Stomach (tissue), 9 donors: Measurements from ENCODE around the gene SEZ6L2. TPM values are rescaled to one million over a fixed set of nuclear protein-coding genes. Genes with fewer than 3 reads are reported as not detected.

Experiments used
- DNase-seq, 2 donors: peaks; one replicate each; pipeline versions ENCODE4 v3.0.0 to v3.0.0-alpha.2; 2013 to 2019
- H3K27ac ChIP-seq, 5 donors: fragments of 200-600 bp in 4 of 5; sonication (generic) in 4 of 5; one replicate each; pipeline ENCODE4 v1.5.1; 2013 to 2019; ENCODE audit warnings: mild to moderate bottlenecking in 1 of 5, moderate library complexity in 1 of 5
- H3K27me3 ChIP-seq, 3 donors: fragments of 200-600 bp; sonication (generic); one replicate each; pipeline ENCODE4 v1.5.1; 2017 to 2019; ENCODE audit warnings: mixed run types in 1 of 3
- H3K36me3 ChIP-seq, 4 donors: fragments of 200-600 bp; sonication (generic); 1 replicate in 3 of 4; 2 replicates in 1 of 4; pipeline ENCODE4 v1.5.1; 2016 to 2019
- H3K4me1 ChIP-seq, 4 donors: fragments of 200-600 bp; sonication (generic); one replicate each; pipeline ENCODE4 v1.5.1; 2016 to 2019
- H3K4me3 ChIP-seq, 4 donors: fragments of 200-600 bp; sonication (generic) in 3 of 4; one replicate each; pipeline ENCODE4 v1.5.1; 2016 to 2019; ENCODE audit warnings: mild to moderate bottlenecking in 1 of 4
- H3K9me3 ChIP-seq, 4 donors: fragments of 200-600 bp; sonication (generic); one replicate each; pipeline ENCODE4 v1.5.1; 2016 to 2019
- CTCF ChIP-seq, 7 experiments: fragments of 450-650 bp in 4 of 7; fragments of 200-600 bp in 3 of 7; sonication (generic) in 3 of 7; IDR thresholded peaks; one replicate each; pipeline ENCODE4 v1.5.1; 2016 to 2019; ENCODE audit warnings: antibody characterized with exemption in 7 of 7, control low read depth in 2 of 7, mild to moderate bottlenecking in 1 of 7
- EP300 ChIP-seq: sonication (generic); formaldehyde crosslinking; IDR thresholded peaks from one replicate; pipeline ENCODE4 v1.6.1; 2017; ENCODE audit warnings: antibody characterized with exemption
- POLR2A ChIP-seq, 4 donors: fragments of 450-650 bp; IDR thresholded peaks; one replicate each; pipeline ENCODE4 v1.6.1; 2016; ENCODE audit warnings: antibody characterized with exemption in 4 of 4, control low read depth in 2 of 4, mild to moderate bottlenecking in 1 of 4, moderate library complexity in 1 of 4
- POLR2AphosphoS5 ChIP-seq, 3 donors: sonication (generic); formaldehyde crosslinking; IDR thresholded peaks; one replicate each; pipeline ENCODE4 v1.6.1; 2016; ENCODE audit warnings: antibody characterized with exemption in 3 of 3
- WGBS, 5 donors: extraction: QIAGEN DNeasy Blood & Tissue Kit in 3 of 5; methylation state at CpG; one replicate each; pipeline versions ENCODE4 v1.1.5 to v1.1.7; 2013 to 2018; 5-methylcytosine and 5-hydroxymethylcytosine counted together
- intact Hi-C: fragments of 100-400 bp; cut with DNase I; formaldehyde crosslinking; loops from one replicate; pipeline ENCODE4 v1.15.1; 2023; ENCODE audit warnings: low total_unique reads
- polyA plus RNA-seq, 3 donors: library from polyadenylated mRNA; stranded (reverse); fragments of 200-250 nt; gene quantifications; one replicate each; pipeline ENCODE4 v1.2.3, GENCODE V29; 2013
- total RNA-seq, 5 donors: library from RNA; depleted of rRNA; stranded (reverse); fragments of >200 nt; gene quantifications; one replicate each; pipeline versions ENCODE4 v1.1.0 to v1.2.3, GENCODE V29; 2014 to 2016
- donor health status: healthy with polysubstance abuse.
- donor health status: Bipolar disorder and iron deficiency.
- donor health status: healthy.

Gene SEZ6L2
- total and polyA plus RNA-seq, 8 donors, result 1.5 to 31.4 (median 7.7) TPM; not detected in 1

- peaks cover 4 to 70% (median 68%) of the 10 kb centered on the region in 4 donors for H3K36me3 ChIP-seq
- DNase-seq, result no peak
- H3K4me1 ChIP-seq, result peaks cover 11 to 28% (median 15%) of the 10 kb centered on the region in 4 donors
- no peak overlapping the region for H3K4me3 ChIP-seq
- TF ChIP-seq CTCF (IDR thresholded peaks at IDR 0.05) (no peak), POLR2A (IDR thresholded peaks at IDR 0.05) (no peak)
- intact Hi-C loops, result no loop called here
- no peaks in the 10 kb centered on the region for H3K9me3 ChIP-seq
- H3K27me3 ChIP-seq, result no peaks in the 10 kb centered on the region
- 80 to 87% (median 85%) methylated on average over 6 of the region's 6 CpGs for WGBS, 5 donors
- H3K27ac ChIP-seq, result no peak overlapping the region
Observed at GRCh38 chr16:29920288-29921033, 21.1 kb upstream of the SEZ6L2 start.

DNA sequence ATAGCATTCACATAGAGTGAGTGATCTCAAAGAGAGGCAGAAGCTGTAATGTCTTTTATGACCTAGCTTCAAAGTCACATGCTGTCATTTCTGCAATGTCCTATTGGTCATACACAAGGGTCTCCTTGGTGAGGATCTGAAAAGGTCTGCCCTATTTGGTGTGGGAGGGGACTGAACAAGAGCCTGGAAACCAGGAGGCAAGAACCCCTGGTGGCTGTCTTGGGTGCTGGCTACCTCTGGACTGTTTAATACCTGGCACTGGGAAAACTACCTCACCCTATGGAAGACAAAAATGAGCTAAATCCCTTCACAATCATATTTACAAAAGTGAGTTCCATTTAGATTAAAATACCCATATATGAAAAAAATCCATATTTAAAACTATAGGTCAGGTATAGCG lies 17.6 kb upstream of the SEZ6L2 start:
- no peaks in the 10 kb centered on the region for H3K27me3 ChIP-seq
- H3K9me3 ChIP-seq, result no peaks in the 10 kb centered on the region
- H3K4me3 ChIP-seq, result no peak overlapping the region
- 89 to 100% (median 100%) methylated on average over 1 of the region's 1 CpG for WGBS, 5 donors
- H3K4me1 ChIP-seq, result peaks cover 0 to 5% (median 0%) of the 10 kb centered on the region in 4 donors
- TF ChIP-seq CTCF (IDR thresholded peaks at IDR 0.05) (no peak), POLR2AphosphoS5 (IDR thresholded peaks at IDR 0.05) (no peak), POLR2A (IDR thresholded peaks at IDR 0.05) (no peak), EP300 (no peak)
- peaks cover 4 to 80% (median 74%) of the 10 kb centered on the region in 4 donors for H3K36me3 ChIP-seq
- intact Hi-C loops, result no loop called here
- DNase-seq, result no peak
- H3K27ac ChIP-seq, result no peak overlapping the region

- TF ChIP-seq POLR2A (IDR thresholded peaks at IDR 0.05), result no peak
- no peak for TF ChIP-seq CTCF (IDR thresholded peaks at IDR 0.05)
- no peak for TF ChIP-seq POLR2AphosphoS5 (IDR thresholded peaks at IDR 0.05)
- TF ChIP-seq EP300, result no peak
- 58 to 68% (median 61%) methylated on average over 6 of the region's 6 CpGs for WGBS, 5 donors
- no peak overlapping the region for H3K27ac ChIP-seq
- peaks cover 4 to 71% (median 63%) of the 10 kb centered on the region in 4 donors for H3K36me3 ChIP-seq
- H3K4me3 ChIP-seq, result no peak overlapping the region
- DNase-seq, result no peak
- no peaks in the 10 kb centered on the region for H3K9me3 ChIP-seq
- intact Hi-C loops, result no loop called here
- H3K4me1 ChIP-seq, result no peaks in the 10 kb centered on the region
- H3K27me3 ChIP-seq, result no peaks in the 10 kb centered on the region
Observed at GRCh38 chr16:29915590-29916247, 16.4 kb upstream of the SEZ6L2 start.

GRCh38 chr16:29913514-29913913 lies 14.2 kb upstream of the SEZ6L2 start:
- intact Hi-C loops, result no loop called here
- H3K4me1 ChIP-seq, result no peaks in the 10 kb centered on the region
- no peak for TF ChIP-seq POLR2AphosphoS5 (IDR thresholded peaks at IDR 0.05)
- no peak for TF ChIP-seq EP300
- no peak for TF ChIP-seq POLR2A (IDR thresholded peaks at IDR 0.05)
- no peak for TF ChIP-seq CTCF (IDR thresholded peaks at IDR 0.05)
- no peaks in the 10 kb centered on the region for H3K9me3 ChIP-seq
- no peaks in the 10 kb centered on the region for H3K27me3 ChIP-seq
- no peak overlapping the region for H3K27ac ChIP-seq
- H3K4me3 ChIP-seq, result no peak overlapping the region
- no peak for DNase-seq
- H3K36me3 ChIP-seq, result peaks cover 0 to 49% (median 40%) of the 10 kb centered on the region in 4 donors
- WGBS, 5 donors, result 95 to 98% (median 98%) methylated on average over 8 of the region's 8 CpGs
